ENCODE results near the gene C9orf50.

The C9orf50 gene

DNA sequence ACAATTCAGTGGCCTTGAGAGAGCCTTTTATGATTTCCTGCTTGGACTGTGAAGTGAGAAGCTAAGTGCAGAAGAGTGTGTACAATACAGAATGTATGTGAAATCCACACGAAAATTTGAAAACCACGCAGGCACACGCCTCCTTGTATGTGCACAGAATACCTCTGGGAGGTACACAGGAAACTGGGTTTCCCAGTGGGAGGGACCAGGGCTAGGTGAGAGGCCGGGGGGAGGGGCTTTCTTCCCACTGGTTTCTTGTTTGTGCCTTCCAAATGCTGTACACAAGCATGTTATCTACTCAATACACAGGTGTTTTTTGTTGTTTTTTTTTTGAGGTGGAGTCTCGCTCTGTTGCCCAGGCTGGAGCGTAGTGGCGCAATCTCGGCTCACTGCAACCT lies 16.1 kb downstream of the C9orf50 start:
- H3K4me3 ChIP-seq (ENCODE audit: low read depth, low read length) = no peak overlapping the region
- TF ChIP-seq, protein P1, sequence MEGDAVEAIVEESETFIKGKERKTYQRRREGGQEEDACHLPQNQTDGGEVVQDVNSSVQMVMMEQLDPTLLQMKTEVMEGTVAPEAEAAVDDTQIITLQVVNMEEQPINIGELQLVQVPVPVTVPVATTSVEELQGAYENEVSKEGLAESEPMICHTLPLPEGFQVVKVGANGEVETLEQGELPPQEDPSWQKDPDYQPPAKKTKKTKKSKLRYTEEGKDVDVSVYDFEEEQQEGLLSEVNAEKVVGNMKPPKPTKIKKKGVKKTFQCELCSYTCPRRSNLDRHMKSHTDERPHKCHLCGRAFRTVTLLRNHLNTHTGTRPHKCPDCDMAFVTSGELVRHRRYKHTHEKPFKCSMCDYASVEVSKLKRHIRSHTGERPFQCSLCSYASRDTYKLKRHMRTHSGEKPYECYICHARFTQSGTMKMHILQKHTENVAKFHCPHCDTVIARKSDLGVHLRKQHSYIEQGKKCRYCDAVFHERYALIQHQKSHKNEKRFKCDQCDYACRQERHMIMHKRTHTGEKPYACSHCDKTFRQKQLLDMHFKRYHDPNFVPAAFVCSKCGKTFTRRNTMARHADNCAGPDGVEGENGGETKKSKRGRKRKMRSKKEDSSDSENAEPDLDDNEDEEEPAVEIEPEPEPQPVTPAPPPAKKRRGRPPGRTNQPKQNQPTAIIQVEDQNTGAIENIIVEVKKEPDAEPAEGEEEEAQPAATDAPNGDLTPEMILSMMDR (conservative IDR thresholded peaks at IDR 0.05; ENCODE audit: low read depth, low read length) = no peak
- DNase-seq (ENCODE audit: low read depth) = no peak

DNA sequence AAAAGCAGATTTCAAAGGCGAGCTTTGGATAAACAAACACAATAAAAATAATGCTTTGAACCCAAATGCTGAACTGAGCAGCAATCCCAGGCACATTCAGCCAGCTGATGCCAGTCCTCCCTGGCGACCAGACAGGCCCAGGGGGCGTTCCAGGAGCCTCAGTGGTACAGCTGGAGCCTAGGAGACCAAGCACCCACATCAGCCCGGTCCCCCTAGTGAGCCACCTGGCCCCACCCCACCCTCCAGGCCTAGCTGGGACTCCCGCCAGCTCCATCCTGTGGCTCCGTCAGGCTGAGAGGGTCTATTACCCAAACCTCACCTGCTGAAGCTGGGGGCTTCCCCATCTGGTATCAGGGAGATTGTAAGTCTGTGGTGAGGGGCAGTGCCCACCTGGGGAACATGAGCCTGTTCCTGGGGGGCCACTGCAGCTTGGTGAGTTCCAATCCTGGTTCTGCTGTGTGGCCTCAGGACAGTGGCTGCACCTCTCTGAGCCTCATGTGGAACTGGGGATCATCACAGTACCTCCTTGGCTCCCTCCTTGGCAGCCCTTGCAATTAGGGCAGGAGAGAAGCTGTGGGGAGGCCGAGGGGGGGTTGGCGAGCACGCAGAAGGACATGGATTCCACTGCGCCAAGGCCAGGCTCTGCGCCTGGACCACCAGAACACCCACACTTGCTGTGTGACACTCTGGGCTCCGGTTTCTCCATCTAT lies 16.7 kb downstream of the C9orf50 start:
- no peak overlapping the region for H3K4me3 ChIP-seq (ENCODE audit: low read depth, low read length)
- TF ChIP-seq, protein P1 (conservative IDR thresholded peaks at IDR 0.05; ENCODE audit: low read depth, low read length) = no peak
- no peak for DNase-seq (ENCODE audit: low read depth)

DNA sequence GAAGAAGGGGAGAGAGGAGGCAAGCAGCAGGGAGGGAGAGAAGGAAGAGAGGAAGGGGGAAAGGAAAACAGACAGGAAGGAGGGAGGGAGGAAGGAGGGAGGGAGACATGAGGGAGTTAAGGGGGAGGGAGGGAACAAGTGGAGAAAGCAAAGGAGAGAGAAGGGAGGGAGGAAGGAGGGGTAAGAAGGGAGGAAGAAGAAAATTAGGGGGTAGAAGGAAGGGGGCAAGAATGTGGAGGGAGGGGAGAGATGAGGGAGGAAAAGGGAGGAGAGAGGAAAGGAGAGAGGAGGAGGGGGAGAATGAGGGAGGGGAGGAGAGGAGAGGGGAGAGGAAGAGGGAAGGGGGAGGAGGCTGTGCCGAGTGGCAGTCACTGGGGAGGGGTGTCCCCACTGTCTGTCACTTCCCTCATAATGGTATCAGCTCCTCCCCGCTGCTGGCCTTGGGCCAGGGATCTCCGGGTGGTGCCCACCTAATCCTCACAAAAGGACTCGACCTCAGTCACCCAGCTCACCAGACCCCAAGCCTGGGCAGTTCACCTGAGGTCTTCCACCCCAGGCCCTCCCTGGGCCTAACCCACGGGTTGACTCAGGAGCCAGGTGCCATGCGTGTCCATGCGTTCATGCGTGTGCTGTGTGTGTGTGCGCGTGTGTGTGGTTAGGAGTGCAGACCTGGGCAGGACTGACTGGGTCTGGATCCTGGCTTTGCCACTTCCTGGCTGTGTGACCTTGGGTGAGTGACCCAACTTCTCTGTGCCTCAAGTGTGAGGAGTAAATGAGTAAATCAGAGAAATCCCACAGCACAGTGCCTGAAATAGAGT lies 18.1 kb downstream of the C9orf50 start:
- TF ChIP-seq, protein P1 (conservative IDR thresholded peaks at IDR 0.05; ENCODE audit: low read depth, low read length) = no peak
- H3K4me3 ChIP-seq (ENCODE audit: low read depth, low read length) = no peak overlapping the region
- no peak for DNase-seq (ENCODE audit: low read depth)

DNA sequence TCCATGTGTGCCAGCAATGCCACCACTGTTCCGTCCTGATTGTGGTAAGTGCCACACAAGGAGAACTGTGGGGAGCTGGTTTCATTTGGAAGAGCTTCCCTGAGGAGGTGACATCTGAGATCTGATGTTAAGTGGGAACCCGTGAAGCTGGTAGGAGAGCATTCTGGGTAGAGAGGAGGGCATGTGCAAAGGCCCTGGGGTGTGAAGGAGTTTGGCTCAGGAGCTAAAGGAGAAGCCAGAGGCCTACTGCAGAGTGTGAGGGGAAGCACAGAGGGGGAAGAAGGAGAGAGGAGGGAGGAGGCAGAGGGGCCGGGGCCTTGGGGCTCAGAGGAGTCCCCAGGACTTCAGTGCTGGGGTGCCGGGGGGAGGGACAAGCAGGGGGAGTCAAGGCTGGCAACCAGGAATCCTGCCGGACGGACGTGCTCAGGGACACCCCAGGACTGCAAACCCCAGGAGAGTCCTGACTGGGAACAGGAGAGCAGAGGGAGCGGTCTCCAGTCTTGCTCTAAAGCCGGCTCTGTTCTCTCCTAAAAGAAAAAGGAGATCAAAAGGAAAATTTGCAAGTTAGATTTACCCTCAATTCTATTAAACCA lies 19.7 kb downstream of the C9orf50 start:
- no peak overlapping the region for H3K4me3 ChIP-seq (ENCODE audit: low read depth, low read length)
- no peak for DNase-seq (ENCODE audit: low read depth)
- TF ChIP-seq, protein P1 (conservative IDR thresholded peaks at IDR 0.05; ENCODE audit: low read depth, low read length) = no peak

DNA sequence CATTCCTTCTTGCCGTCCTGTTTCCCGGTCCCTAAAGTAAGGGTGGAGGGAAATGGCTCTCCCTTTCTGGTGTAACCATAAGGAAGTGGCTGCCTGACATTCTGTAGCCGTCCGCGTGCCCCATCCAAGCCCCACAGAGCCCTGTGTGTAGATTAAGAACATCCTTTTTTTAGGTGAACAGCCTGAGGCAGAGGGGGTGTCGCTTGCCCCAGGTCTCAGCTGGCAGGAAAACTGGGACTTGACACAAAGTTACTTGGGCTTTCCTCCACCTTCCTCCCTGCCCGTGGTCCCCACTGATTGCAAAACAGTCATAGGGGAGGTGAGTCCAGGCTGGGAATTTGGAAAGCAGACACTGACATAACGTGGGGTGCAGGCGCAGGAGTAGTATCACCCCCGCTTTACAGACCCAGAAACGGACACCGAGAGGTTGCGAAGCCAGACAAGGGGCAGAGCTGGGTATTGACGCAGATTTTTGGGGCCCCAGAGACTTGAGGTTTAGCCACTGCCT lies 22.8 kb downstream of the C9orf50 start:
- no peak overlapping the region for H3K4me3 ChIP-seq (ENCODE audit: low read depth, low read length)
- TF ChIP-seq, protein P1 (conservative IDR thresholded peaks at IDR 0.05; ENCODE audit: low read depth, low read length) = no peak
- DNase-seq (ENCODE audit: low read depth) = no peak

DNA sequence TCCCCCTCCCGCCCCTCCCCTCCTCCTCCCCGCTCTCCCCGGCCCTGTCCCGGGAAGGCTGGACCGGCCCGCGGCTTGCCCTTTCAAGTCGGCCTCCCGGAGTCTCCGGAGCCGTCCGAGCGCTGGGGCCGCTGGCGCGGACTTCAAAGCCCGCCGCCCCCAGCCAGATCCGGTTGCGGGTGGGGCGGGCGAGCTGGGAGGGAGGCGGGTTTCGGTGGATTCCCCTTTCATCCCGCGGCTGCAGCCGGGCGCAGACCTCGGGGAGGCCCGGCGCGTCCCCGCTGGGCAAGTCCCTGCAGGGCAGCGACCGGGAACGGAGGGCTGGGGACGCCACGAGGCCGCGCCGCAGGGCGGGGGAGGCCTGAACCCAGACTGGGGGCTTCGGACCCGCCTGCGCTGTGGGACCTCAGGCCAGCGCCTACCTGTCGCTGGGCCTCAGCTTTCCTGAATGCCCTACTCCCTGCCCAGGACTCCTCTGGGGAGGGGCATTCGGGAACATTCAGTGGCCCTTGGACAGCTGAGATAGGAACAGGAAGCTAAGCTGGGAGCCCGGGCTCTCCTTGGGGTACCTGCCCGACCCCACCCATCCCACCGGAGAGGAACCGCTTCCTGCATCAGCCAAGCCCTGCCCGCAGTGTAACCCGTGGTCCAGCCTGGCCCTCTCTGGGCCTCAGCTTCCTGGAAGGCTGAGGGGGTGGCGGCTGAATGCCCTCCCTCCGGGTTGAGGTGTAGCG lies 23.4 kb downstream of the C9orf50 start:
- DNase-seq (ENCODE audit: low read depth) = peak; percentile 87
- TF ChIP-seq, protein P1 (conservative IDR thresholded peaks at IDR 0.05; ENCODE audit: low read depth, low read length) = no peak
- H3K4me3 ChIP-seq (ENCODE audit: low read depth, low read length) = peak overlapping the region; percentile 54
